HepG2 (cell line): ENCODE measurements around the gene METAP2. TPM values are rescaled to one million over a fixed set of nuclear protein-coding genes. Genes with fewer than 3 reads are reported as not detected.

Experiments used
- ATAC-seq: fragments of 200-7000 bp; cut with Tn5 transposase; 3 replicates; pipeline ENCODE4 v1.9.1; 2020; ENCODE audit warnings: mild to moderate bottlenecking, moderate library complexity
- BruUV-seq: library from RNA; stranded (reverse); fragments of 400-500 nt; replicated peaks from 2 replicates; lab custom pipeline; 2021; lab: Mats Ljungman, UMichigan
- CTCF ChIA-PET: fragments of 300-600 bp; formaldehyde crosslinking; extraction: SDS; loops from one replicate; lab custom pipeline; 2021; ENCODE audit warnings: low total read pairs, inconsistent platforms, low intra/inter-chr PET ratio; lab: Yijun Ruan, JAX
- POLR2A ChIA-PET: fragments of 350-600 bp; sonication (Branson Sonifier 250); formaldehyde crosslinking; loops from one replicate; lab custom pipeline; 2020; ENCODE audit warnings: antibody characterized with exemption, inconsistent platforms; lab: Yijun Ruan, JAX
- DNase-seq: peaks from one replicate; pipeline ENCODE4 v3.0.0-alpha.2; 2015; ENCODE audit warnings: low spot score
- FAIRE-seq: peaks from 3 replicates; lab custom pipeline; 2011; peaks lifted over from hg19 to GRCh38; lab: Jason Lieb, UNC
- H2AFZ ChIP-seq: one replicate; pipeline ENCODE4 v1.6.1; 2011; ENCODE audit warnings: low read length, inconsistent platforms
- H3K27ac ChIP-seq: fragments of 300-600 bp; 3 replicates; pipeline ENCODE4 v1.8.0; 2011; ENCODE audit warnings: mixed run types, mild to moderate bottlenecking, mixed read lengths, low read length, inconsistent platforms; ENCODE audit not compliant: insufficient read depth; ENCODE audit errors: extremely low read length
- H3K27me3 ChIP-seq, 2 experiments: fragments of 200-600 bp in 1 of 2; 2 replicates in 1 of 2; 3 replicates in 1 of 2; pipeline versions ENCODE4 v1.6.0 to v1.8.0; 2011; ENCODE audit warnings: low read length in 2 of 2, mild to moderate bottlenecking in 2 of 2, moderate library complexity in 2 of 2, inconsistent platforms in 1 of 2; ENCODE audit not compliant: insufficient read depth in 2 of 2, control insufficient read depth in 1 of 2
- H3K36me3 ChIP-seq, 2 experiments: fragments of 200-600 bp in 1 of 2; replicated peaks in 1 of 2; 2 replicates in 1 of 2; 3 replicates in 1 of 2; pipeline versions ENCODE4 v1.5.1 to v1.8.0; 2011; ENCODE audit warnings: low read length in 2 of 2, inconsistent platforms in 1 of 2; ENCODE audit not compliant: insufficient read depth in 2 of 2, control insufficient read depth in 1 of 2
- H3K4me1 ChIP-seq: 2 replicates; pipeline ENCODE4 v1.5.1; 2012; ENCODE audit warnings: low read length, inconsistent platforms; ENCODE audit not compliant: insufficient read depth
- H3K4me2 ChIP-seq: 2 replicates; pipeline ENCODE4 v1.6.0; 2011; ENCODE audit warnings: low read depth, low read length, inconsistent platforms
- H3K4me3 ChIP-seq, 3 experiments: fragments of 200-600 bp in 1 of 3; sonication (generic), shearing (Covaris generic) in 1 of 3; replicated peaks in 1 of 3; 2 replicates each; pipeline ENCODE4 v1.5.1; 2011 to 2016; ENCODE audit warnings: low read length in 3 of 3, inconsistent platforms in 2 of 3, low read depth in 2 of 3, mild to moderate bottlenecking in 2 of 3, control low read depth in 1 of 3, mixed read lengths in 1 of 3; ENCODE audit not compliant: insufficient read depth in 1 of 3
- H3K79me2 ChIP-seq: one replicate; pipeline ENCODE4 v1.6.1; 2011; ENCODE audit warnings: low read length, inconsistent platforms; ENCODE audit not compliant: insufficient read depth
- H3K9ac ChIP-seq: 2 replicates; pipeline ENCODE4 v1.6.0; 2011; ENCODE audit warnings: mild to moderate bottlenecking, low read depth, low read length, inconsistent platforms; ENCODE audit not compliant: insufficient read depth
- H3K9me3 ChIP-seq: 2 replicates; pipeline ENCODE4 v1.5.1; 2012; ENCODE audit warnings: mild to moderate bottlenecking, low read length
- H4K20me1 ChIP-seq: 2 replicates; pipeline ENCODE4 v1.6.0; 2011; ENCODE audit warnings: inconsistent platforms, mild to moderate bottlenecking, low read length, moderate library complexity; ENCODE audit not compliant: insufficient read depth
- HOXD1 ChIP-seq: sonication (generic); formaldehyde crosslinking; IDR thresholded peaks from 2 replicates; pipeline ENCODE4 v1.5.0; 2020; ENCODE audit warnings: missing genetic modification reagents
- KDM2A ChIP-seq: sonication (generic); formaldehyde crosslinking; IDR thresholded peaks from 2 replicates; pipeline ENCODE4 v1.4.0; 2020; ENCODE audit warnings: low read depth, missing genetic modification reagents, borderline replicate concordance
- KLF12 ChIP-seq: sonication (generic); formaldehyde crosslinking; IDR thresholded peaks from 2 replicates; pipeline ENCODE4 v1.4.0; 2020; ENCODE audit warnings: missing genetic modification reagents, borderline replicate concordance
- MBD4 ChIP-seq: IDR thresholded peaks from 2 replicates; pipeline ENCODE4 v1.6.1; 2012; ENCODE audit warnings: low read length, inconsistent platforms, borderline replicate concordance
- PHB2 ChIP-seq: fragments of 450-650 bp; IDR thresholded peaks from 2 replicates; pipeline ENCODE4 v1.6.1; 2018; ENCODE audit not compliant: partially characterized antibody
- SALL2 ChIP-seq: sonication (generic); formaldehyde crosslinking; IDR thresholded peaks from 2 replicates; pipeline ENCODE4 v1.8.1; 2023; ENCODE audit warnings: mild to moderate bottlenecking, missing genetic modification reagents, inconsistent platforms
- YY1 ChIP-seq: IDR thresholded peaks from 2 replicates; pipeline ENCODE4 v1.6.1; 2011; ENCODE audit warnings: low read length, low read depth, moderate library complexity, mild to moderate bottlenecking; ENCODE audit not compliant: insufficient read depth, insufficient replicate concordance
- ZBTB20 ChIP-seq: sonication (generic); formaldehyde crosslinking; IDR thresholded peaks from 2 replicates; pipeline ENCODE4 v1.8.1; 2023; ENCODE audit warnings: missing genetic modification reagents, low read depth, mild to moderate bottlenecking, borderline replicate concordance
- ZEB1 ChIP-seq: IDR thresholded peaks from 2 replicates; pipeline ENCODE4 v1.6.1; 2012; ENCODE audit warnings: mild to moderate bottlenecking, low read depth, inconsistent platforms; ENCODE audit not compliant: insufficient replicate concordance
- ZNF510 ChIP-seq: sonication (generic); formaldehyde crosslinking; IDR thresholded peaks from 2 replicates; pipeline ENCODE4 v1.4.0; 2020; ENCODE audit warnings: low read depth, mild to moderate bottlenecking, missing genetic modification reagents
- ZNF512 ChIP-seq: sonication (generic); formaldehyde crosslinking; IDR thresholded peaks from 2 replicates; pipeline ENCODE4 v1.4.0; 2020; ENCODE audit warnings: mild to moderate bottlenecking, missing genetic modification reagents
- ZNF567 ChIP-seq: sonication (generic); formaldehyde crosslinking; IDR thresholded peaks from 2 replicates; pipeline ENCODE4 v1.8.1; 2023; ENCODE audit warnings: mild to moderate bottlenecking, missing genetic modification reagents, borderline replicate concordance
- WGBS: methylation state at CpG from one replicate; pipeline ENCODE4 v1.1.6; 2017; ENCODE audit warnings: low lambda C conversion rate; 5-methylcytosine and 5-hydroxymethylcytosine counted together
- in situ Hi-C: cut with HindIII; loops from 2 replicates; pipeline ENCODE4 v1.10.0; 2017; ENCODE audit warnings: low pct_unique_long_range_greater_than_20kb; ENCODE audit not compliant: extremely low pct_ligation_motif_present
- intact Hi-C: fragments of 100-400 bp; cut with micrococcal nuclease; formaldehyde crosslinking; loops from one replicate; pipeline ENCODE4 v1.10.0; 2022; ENCODE audit not compliant: unreplicated experiment
- polyA plus RNA-seq, 8 experiments: library from polyadenylated mRNA; depleted of rRNA in 3 of 8; stranded (reverse) in 7 of 8; unstranded in 1 of 8; fragments of >200 nt; fragmentation: Illumina TruSeq in 4 of 8; extraction: Trizol in 4 of 8; gene quantifications; 2 replicates each; pipeline versions ENCODE4 v1.2.1 to v1.2.3, GENCODE V29; 2011 to 2016; ENCODE audit warnings: low read depth in 4 of 8, missing spikeins in 1 of 8, mixed read lengths in 1 of 8; ENCODE audit not compliant: insufficient read depth in 1 of 8
- total RNA-seq, 5 experiments: library from RNA; depleted of rRNA; stranded (reverse); fragments of >200 nt; fragmentation: Illumina TruSeq; extraction: Trizol; gene quantifications; 2 replicates each; pipeline ENCODE4 v1.2.3, GENCODE V29; 2016; ENCODE audit warnings: low read depth in 1 of 5
- TF ChIP-seq, protein P1 (sequence below): IDR thresholded peaks from 2 replicates; pipeline ENCODE4 v1.6.1; 2016; ENCODE audit warnings: low read depth, missing genetic modification reagents, missing compliant biosample characterization

METAP2 gene
- total and polyA plus RNA-seq, 2 of the 13 experiments (the other 11 are each of a cell fraction or from before 2014, with no cell fraction given): 67.8 to 131 TPM

GRCh38 chr12:95498968-95499367 lies 25.0 kb downstream of the METAP2 start:
- Histone ChIP-seq H3K4me2 (no peak overlapping the region), H3K4me3 (no peak overlapping the region), H3K9me3 (no peaks in the 10 kb centered on the region), H2AFZ (no peak overlapping the region), H3K9ac (no peak overlapping the region), H3K79me2 (peaks cover 9% of the 10 kb centered on the region), H3K4me1 (peaks cover 10% of the 10 kb centered on the region), H4K20me1 (no peaks in the 10 kb centered on the region), H3K27me3 (no peaks in the 10 kb centered on the region), H3K27ac (no peak overlapping the region), H3K36me3 (peaks cover 13 to 60% of the 10 kb centered on the region in 2 experiments; a peak in 4 of 5 replicates)
- intact Hi-C loops (no loop called here), in situ Hi-C loops (no loop called here)
- WGBS: 98% methylated on average over 5 of the region's 5 CpGs
- no peak for DNase-seq
- CTCF ChIA-PET: no interaction called here
- ATAC-seq: no peak
- POLR2A ChIA-PET: no interaction called here
- no peak for FAIRE-seq
- no peak for TF ChIP-seq KDM2A (CRISPR knock-in tag)
- TF ChIP-seq ZNF512 (CRISPR knock-in tag): no peak
- TF ChIP-seq SALL2 (CRISPR knock-in tag): no peak
- TF ChIP-seq ZEB1: no peak
- TF ChIP-seq ZBTB20 (CRISPR knock-in tag): no peak
- TF ChIP-seq HOXD1 (CRISPR knock-in tag): no peak
- TF ChIP-seq PHB2: no peak
- no peak for TF ChIP-seq MBD4
- no TSS peak for BruUV-seq

GRCh38 chr12:95499772-95500171 lies 25.8 kb downstream of the METAP2 start:
- in situ Hi-C loops (no loop called here), intact Hi-C loops (no loop called here)
- BruUV-seq: no TSS peak
- FAIRE-seq (no peak), DNase-seq (no peak), ATAC-seq (no peak)
- Histone ChIP-seq H3K27me3 (no peaks in the 10 kb centered on the region), H3K4me2 (no peak overlapping the region), H3K9ac (no peak overlapping the region), H3K36me3 (peaks cover 16 to 64% of the 10 kb centered on the region in 2 experiments; a peak in 4 of 5 replicates), H2AFZ (no peak overlapping the region), H3K27ac (no peak overlapping the region), H3K4me1 (peaks cover 10% of the 10 kb centered on the region), H4K20me1 (no peaks in the 10 kb centered on the region), H3K4me3 (no peak overlapping the region), H3K9me3 (no peaks in the 10 kb centered on the region), H3K79me2 (peaks cover 9% of the 10 kb centered on the region)
- ChIA-PET POLR2A (no interaction called here), CTCF (no interaction called here)
- 100% methylated on average over 2 of the region's 2 CpGs for WGBS
- TF ChIP-seq YY1 (no peak), ZNF567 (no peak), ZNF510 (CRISPR knock-in tag) (no peak), KLF12 (no peak)
- TF ChIP-seq, protein P1, sequence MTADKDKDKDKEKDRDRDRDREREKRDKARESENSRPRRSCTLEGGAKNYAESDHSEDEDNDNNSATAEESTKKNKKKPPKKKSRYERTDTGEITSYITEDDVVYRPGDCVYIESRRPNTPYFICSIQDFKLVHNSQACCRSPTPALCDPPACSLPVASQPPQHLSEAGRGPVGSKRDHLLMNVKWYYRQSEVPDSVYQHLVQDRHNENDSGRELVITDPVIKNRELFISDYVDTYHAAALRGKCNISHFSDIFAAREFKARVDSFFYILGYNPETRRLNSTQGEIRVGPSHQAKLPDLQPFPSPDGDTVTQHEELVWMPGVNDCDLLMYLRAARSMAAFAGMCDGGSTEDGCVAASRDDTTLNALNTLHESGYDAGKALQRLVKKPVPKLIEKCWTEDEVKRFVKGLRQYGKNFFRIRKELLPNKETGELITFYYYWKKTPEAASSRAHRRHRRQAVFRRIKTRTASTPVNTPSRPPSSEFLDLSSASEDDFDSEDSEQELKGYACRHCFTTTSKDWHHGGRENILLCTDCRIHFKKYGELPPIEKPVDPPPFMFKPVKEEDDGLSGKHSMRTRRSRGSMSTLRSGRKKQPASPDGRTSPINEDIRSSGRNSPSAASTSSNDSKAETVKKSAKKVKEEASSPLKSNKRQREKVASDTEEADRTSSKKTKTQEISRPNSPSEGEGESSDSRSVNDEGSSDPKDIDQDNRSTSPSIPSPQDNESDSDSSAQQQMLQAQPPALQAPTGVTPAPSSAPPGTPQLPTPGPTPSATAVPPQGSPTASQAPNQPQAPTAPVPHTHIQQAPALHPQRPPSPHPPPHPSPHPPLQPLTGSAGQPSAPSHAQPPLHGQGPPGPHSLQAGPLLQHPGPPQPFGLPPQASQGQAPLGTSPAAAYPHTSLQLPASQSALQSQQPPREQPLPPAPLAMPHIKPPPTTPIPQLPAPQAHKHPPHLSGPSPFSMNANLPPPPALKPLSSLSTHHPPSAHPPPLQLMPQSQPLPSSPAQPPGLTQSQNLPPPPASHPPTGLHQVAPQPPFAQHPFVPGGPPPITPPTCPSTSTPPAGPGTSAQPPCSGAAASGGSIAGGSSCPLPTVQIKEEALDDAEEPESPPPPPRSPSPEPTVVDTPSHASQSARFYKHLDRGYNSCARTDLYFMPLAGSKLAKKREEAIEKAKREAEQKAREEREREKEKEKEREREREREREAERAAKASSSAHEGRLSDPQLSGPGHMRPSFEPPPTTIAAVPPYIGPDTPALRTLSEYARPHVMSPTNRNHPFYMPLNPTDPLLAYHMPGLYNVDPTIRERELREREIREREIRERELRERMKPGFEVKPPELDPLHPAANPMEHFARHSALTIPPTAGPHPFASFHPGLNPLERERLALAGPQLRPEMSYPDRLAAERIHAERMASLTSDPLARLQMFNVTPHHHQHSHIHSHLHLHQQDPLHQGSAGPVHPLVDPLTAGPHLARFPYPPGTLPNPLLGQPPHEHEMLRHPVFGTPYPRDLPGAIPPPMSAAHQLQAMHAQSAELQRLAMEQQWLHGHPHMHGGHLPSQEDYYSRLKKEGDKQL: no peak
